ENCODE data around the gene EHMT1. TPM values are rescaled to one million over a fixed set of nuclear protein-coding genes. Genes with fewer than 3 reads are reported as not detected.

The EHMT1 gene
- total RNA-seq, 1 donor, result 46.3 TPM

DNA sequence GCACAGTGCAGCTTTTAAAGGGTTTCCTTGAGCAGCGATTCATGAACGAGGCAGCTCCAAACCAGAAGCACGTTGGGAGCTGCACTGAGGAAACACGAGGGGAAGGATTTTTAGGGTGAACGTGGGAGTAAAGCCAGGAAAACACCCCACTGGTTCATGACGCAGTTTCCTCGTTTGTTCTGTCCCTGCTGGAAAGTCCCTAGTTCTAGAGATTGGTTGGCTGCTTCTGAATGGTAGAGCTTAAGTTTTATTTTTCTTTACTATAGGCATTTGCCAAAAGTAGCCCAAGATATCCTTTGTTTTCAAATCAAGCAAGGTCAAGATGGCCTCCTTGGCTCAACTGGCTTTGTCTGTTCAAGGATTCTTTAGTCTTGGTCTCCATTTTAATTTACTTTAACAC is 142.2 kb downstream of the EHMT1 start:
- H3K27me3 ChIP-seq (ENCODE audit: insufficient read depth, low read length), result no peaks in the 10 kb centered on the region
- peak; percentile 46 for DNase-seq (ENCODE audit: insufficient read length, low spot score, missing footprints)
- H3K9me3 ChIP-seq (ENCODE audit: low read depth, low read length), result no peaks in the 10 kb centered on the region
- H3K27ac ChIP-seq (ENCODE audit: low read depth, low read length), result no peak overlapping the region
- TF ChIP-seq, protein P1, sequence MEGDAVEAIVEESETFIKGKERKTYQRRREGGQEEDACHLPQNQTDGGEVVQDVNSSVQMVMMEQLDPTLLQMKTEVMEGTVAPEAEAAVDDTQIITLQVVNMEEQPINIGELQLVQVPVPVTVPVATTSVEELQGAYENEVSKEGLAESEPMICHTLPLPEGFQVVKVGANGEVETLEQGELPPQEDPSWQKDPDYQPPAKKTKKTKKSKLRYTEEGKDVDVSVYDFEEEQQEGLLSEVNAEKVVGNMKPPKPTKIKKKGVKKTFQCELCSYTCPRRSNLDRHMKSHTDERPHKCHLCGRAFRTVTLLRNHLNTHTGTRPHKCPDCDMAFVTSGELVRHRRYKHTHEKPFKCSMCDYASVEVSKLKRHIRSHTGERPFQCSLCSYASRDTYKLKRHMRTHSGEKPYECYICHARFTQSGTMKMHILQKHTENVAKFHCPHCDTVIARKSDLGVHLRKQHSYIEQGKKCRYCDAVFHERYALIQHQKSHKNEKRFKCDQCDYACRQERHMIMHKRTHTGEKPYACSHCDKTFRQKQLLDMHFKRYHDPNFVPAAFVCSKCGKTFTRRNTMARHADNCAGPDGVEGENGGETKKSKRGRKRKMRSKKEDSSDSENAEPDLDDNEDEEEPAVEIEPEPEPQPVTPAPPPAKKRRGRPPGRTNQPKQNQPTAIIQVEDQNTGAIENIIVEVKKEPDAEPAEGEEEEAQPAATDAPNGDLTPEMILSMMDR (IDR thresholded peaks at IDR 0.05; ENCODE audit: extremely low read depth, low read depth, low read length), result no peak
- peaks cover 28% of the 10 kb centered on the region for H3K79me2 ChIP-seq (ENCODE audit: insufficient read depth, low read length)
- H3K4me3 ChIP-seq (ENCODE audit: insufficient read depth, low read length), result no peak overlapping the region
- H2AFZ ChIP-seq (ENCODE audit: low read length), result no peak overlapping the region
- peaks cover 2% of the 10 kb centered on the region for H4K20me1 ChIP-seq (ENCODE audit: insufficient read depth, low read length)
- peaks cover 51% of the 10 kb centered on the region for H3K36me3 ChIP-seq (ENCODE audit: insufficient read depth, low read length)
- H3K4me1 ChIP-seq (ENCODE audit: insufficient read depth, low read length), result peaks cover 15% of the 10 kb centered on the region
- no peak overlapping the region for H3K4me2 ChIP-seq (ENCODE audit: insufficient read depth, low read length)

- H3K27ac ChIP-seq (ENCODE audit: low read depth, low read length), result no peak overlapping the region
- TF ChIP-seq, protein P1 (IDR thresholded peaks at IDR 0.05; ENCODE audit: extremely low read depth, low read depth, low read length), result no peak
Measured at GRCh38 chr9:137761793-137762192, 143.0 kb downstream of the EHMT1 start.

GRCh38 chr9:137762414-137763061 is 143.7 kb downstream of the EHMT1 start:
- Histone ChIP-seq H3K4me1 (ENCODE audit: insufficient read depth, low read length) (peaks cover 5% of the 10 kb centered on the region), H3K79me2 (ENCODE audit: insufficient read depth, low read length) (peaks cover 22% of the 10 kb centered on the region), H2AFZ (ENCODE audit: low read length) (no peak overlapping the region), H3K9me3 (ENCODE audit: low read depth, low read length) (no peaks in the 10 kb centered on the region), H3K4me2 (ENCODE audit: insufficient read depth, low read length) (no peak overlapping the region), H3K27ac (ENCODE audit: low read depth, low read length) (no peak overlapping the region), H3K27me3 (ENCODE audit: insufficient read depth, low read length) (no peaks in the 10 kb centered on the region), H3K36me3 (ENCODE audit: insufficient read depth, low read length) (peaks cover 59% of the 10 kb centered on the region), H3K4me3 (ENCODE audit: insufficient read depth, low read length) (no peak overlapping the region), H4K20me1 (ENCODE audit: insufficient read depth, low read length) (peaks cover 2% of the 10 kb centered on the region)
- peak; percentile 63 for DNase-seq (ENCODE audit: insufficient read length, low spot score, missing footprints)
- TF ChIP-seq, protein P1 (IDR thresholded peaks at IDR 0.05; ENCODE audit: extremely low read depth, low read depth, low read length), result no peak

More at GRCh38 chr9:137761793-137762192, 143.0 kb downstream of the EHMT1 start:
- no peaks in the 10 kb centered on the region for H3K9me3 ChIP-seq (ENCODE audit: low read depth, low read length)
- no peak overlapping the region for H3K4me3 ChIP-seq (ENCODE audit: insufficient read depth, low read length)
- H3K27me3 ChIP-seq (ENCODE audit: insufficient read depth, low read length), result no peaks in the 10 kb centered on the region
- no peak overlapping the region for H3K4me2 ChIP-seq (ENCODE audit: insufficient read depth, low read length)
- peaks cover 2% of the 10 kb centered on the region for H4K20me1 ChIP-seq (ENCODE audit: insufficient read depth, low read length)
- peak; percentile 37 for DNase-seq (ENCODE audit: insufficient read length, low spot score, missing footprints)
- no peak overlapping the region for H2AFZ ChIP-seq (ENCODE audit: low read length)
- peaks cover 58% of the 10 kb centered on the region for H3K36me3 ChIP-seq (ENCODE audit: insufficient read depth, low read length)
- peaks cover 13% of the 10 kb centered on the region for H3K4me1 ChIP-seq (ENCODE audit: insufficient read depth, low read length)
- peaks cover 26% of the 10 kb centered on the region for H3K79me2 ChIP-seq (ENCODE audit: insufficient read depth, low read length)

DNA sequence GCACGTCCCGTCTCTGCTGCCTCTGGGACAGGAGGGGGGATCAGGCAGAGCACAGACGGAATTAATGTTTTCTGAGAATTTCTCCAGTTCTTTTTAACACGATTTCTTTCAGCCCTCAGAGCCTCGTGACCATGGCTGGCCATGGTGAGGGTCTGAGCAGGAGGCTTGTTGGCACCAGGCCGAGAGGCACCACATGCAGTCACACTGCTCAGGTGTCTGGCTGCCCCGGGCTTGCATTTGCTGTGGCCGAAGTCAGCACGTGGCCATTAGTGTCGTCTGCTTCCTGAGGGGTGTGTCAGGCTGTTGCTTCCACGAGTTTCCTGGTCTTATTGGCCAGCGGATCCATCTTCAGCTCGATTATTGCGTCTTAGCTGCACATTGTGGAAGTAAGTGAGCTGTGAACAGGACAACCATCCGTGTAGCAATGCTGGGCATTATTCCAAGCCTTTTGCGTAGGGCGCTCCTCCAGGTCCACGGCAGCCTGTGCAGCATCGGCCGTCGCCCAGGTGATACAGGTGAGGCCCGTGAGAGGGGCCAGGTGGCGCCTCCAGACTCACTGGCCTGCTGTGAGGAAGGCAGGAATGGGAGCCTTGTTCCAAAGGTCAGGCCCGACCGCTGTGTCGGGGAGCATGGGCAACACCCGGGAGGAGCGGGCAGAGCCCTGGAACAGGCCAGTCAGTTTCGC is 144.6 kb downstream of the EHMT1 start:
- Histone ChIP-seq H3K9me3 (ENCODE audit: low read depth, low read length) (no peaks in the 10 kb centered on the region), H3K4me3 (ENCODE audit: insufficient read depth, low read length) (no peak overlapping the region), H3K4me2 (ENCODE audit: insufficient read depth, low read length) (no peak overlapping the region), H3K79me2 (ENCODE audit: insufficient read depth, low read length) (peaks cover 18% of the 10 kb centered on the region), H3K27ac (ENCODE audit: low read depth, low read length) (no peak overlapping the region), H2AFZ (ENCODE audit: low read length) (no peak overlapping the region), H3K27me3 (ENCODE audit: insufficient read depth, low read length) (no peaks in the 10 kb centered on the region), H4K20me1 (ENCODE audit: insufficient read depth, low read length) (no peaks in the 10 kb centered on the region), H3K36me3 (ENCODE audit: insufficient read depth, low read length) (peaks cover 55% of the 10 kb centered on the region), H3K4me1 (ENCODE audit: insufficient read depth, low read length) (no peaks in the 10 kb centered on the region)
- TF ChIP-seq, protein P1 (IDR thresholded peaks at IDR 0.05; ENCODE audit: extremely low read depth, low read depth, low read length), result no peak
- DNase-seq (ENCODE audit: insufficient read length, low spot score, missing footprints), result peak; percentile 68
